Peyer's patch (tissue), 4 donors: Measurements from ENCODE around the gene FSTL3.

Experiments
- CTCF ChIP-seq, 6 experiments: fragments of 450-650 bp in 4 of 6; fragments of 200-600 bp in 2 of 6; sonication (generic) in 1 of 6; IDR thresholded peaks; one replicate each; pipeline ENCODE4 v1.5.1; 2017 to 2019; ENCODE audit warnings: antibody characterized with exemption in 6 of 6, mild to moderate bottlenecking in 3 of 6, moderate library complexity in 1 of 6
- POLR2A ChIP-seq, 2 donors: fragments of 450-650 bp; IDR thresholded peaks; one replicate each; pipeline ENCODE4 v1.5.1; 2017; ENCODE audit warnings: antibody characterized with exemption in 2 of 2, mild to moderate bottlenecking in 2 of 2, moderate library complexity in 2 of 2

DNA sequence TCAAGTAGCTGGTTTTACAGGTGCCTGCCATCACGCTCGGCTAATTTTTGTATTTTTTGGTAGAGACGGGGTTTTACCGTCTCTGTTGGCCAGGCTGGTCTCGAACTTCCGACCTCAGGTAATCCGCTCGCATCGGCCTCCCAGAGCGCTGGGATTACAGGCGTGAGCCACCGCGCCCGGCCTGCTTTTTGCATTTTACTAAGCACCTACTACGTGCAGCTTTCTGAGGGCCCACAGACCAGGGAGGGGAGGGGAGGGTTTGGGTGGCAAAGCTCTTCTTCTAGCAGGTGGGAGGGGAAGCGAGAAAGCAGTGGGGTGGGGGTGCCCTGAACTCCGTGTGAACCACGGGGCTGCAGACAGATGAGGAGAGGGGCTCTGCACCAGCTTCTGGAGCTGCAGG, 47.5 kb downstream of the FSTL3 start:
- TF ChIP-seq POLR2A (IDR thresholded peaks at IDR 0.05) (no peak), CTCF (IDR thresholded peaks at IDR 0.05) (no peak)
